ENCODE measurements around the gene SLC2A1. TPM values are rescaled to one million over a fixed set of nuclear protein-coding genes. Genes with fewer than 3 reads are reported as not detected.

SLC2A1 gene
- total RNA-seq (2014; rRNA removed; shearing (Covaris generic)) (45.7 and 66.6 TPM in 2 replicates), total RNA-seq (2022) (78.9 and 93.4 TPM in 2 replicates), Bru-seq, nascent RNA (percentile 90 among the genes with signal in this experiment), BruChase-seq, experiment 1, labeled RNA remaining after a 6-hour chase (percentile 87 among the genes with signal in this experiment), BruChase-seq, experiment 2, labeled RNA remaining after a 2-hour chase (percentile 86 among the genes with signal in this experiment)
- long read RNA-seq, transcript SLC2A1-203 (10 exons, 3,670 nt): major isoform, 60 of 97 reads
- long read RNA-seq, partial matches to known transcripts: 33 of 97 reads
- long read RNA-seq, other reads (novel, unspliced or antisense): 4 of 97 reads

- ChIA-PET POLR2A (interaction anchor here (1.6 kb wide), 1 partner anchor 27 kb away, joined by 3 read pairs; no protein-coding TSS in a partner anchor), CTCF (ENCODE audit: unreplicated experiment) (no interaction called here)
- H2AFZ ChIP-seq (ENCODE audit: low read length): peak within 1 kb of the TSS; percentile 84
- H3K27ac ChIP-seq (ENCODE audit: low read depth, low read length, poor library complexity, severe bottlenecking): peak within 1 kb of the TSS; percentile 66
- H3K4me1 ChIP-seq (ENCODE audit: insufficient read depth, low read length, poor library complexity, severe bottlenecking): peaks cover 72% of the 10 kb centered on the region
- TF ChIP-seq, protein P1, sequence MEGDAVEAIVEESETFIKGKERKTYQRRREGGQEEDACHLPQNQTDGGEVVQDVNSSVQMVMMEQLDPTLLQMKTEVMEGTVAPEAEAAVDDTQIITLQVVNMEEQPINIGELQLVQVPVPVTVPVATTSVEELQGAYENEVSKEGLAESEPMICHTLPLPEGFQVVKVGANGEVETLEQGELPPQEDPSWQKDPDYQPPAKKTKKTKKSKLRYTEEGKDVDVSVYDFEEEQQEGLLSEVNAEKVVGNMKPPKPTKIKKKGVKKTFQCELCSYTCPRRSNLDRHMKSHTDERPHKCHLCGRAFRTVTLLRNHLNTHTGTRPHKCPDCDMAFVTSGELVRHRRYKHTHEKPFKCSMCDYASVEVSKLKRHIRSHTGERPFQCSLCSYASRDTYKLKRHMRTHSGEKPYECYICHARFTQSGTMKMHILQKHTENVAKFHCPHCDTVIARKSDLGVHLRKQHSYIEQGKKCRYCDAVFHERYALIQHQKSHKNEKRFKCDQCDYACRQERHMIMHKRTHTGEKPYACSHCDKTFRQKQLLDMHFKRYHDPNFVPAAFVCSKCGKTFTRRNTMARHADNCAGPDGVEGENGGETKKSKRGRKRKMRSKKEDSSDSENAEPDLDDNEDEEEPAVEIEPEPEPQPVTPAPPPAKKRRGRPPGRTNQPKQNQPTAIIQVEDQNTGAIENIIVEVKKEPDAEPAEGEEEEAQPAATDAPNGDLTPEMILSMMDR (conservative IDR thresholded peaks at IDR 0.05; ENCODE audit: low read length): no peak
- no peak for TF ChIP-seq EZH2phosphoT487 (IDR thresholded peaks at IDR 0.05; ENCODE audit: borderline replicate concordance, low read depth, low read length)
- H3K4me3 ChIP-seq (ENCODE audit: low read depth, low read length, poor library complexity, severe bottlenecking): peak within 1 kb of the TSS; percentile 91
- BruUV-seq (replicated peaks): no TSS peak
- H3K9me2 ChIP-seq (ENCODE audit: insufficient read depth, low read length): no peaks in the 10 kb centered on the region
- DNase-seq (ENCODE audit: low spot score): peak; percentile 96
- intact Hi-C loops (cut with micrococcal nuclease; ENCODE audit: unreplicated experiment): loop anchor here (1.0 to 5.0 kb wide), 4 partner anchors 26 to 191 kb away; partner anchors contain the start of genes C1orf50 and P3H1
- no peaks in the 10 kb centered on the region for H3K9me3 ChIP-seq (ENCODE audit: low read length)
- peaks cover 50% of the 10 kb centered on the region for H3K79me2 ChIP-seq (ENCODE audit: insufficient read depth, low read depth, low read length)
- H3K36me3 ChIP-seq (ENCODE audit: insufficient read depth, low read length): peaks cover 38% of the 10 kb centered on the region
- H4K20me1 ChIP-seq (ENCODE audit: insufficient read depth, low read length): peaks cover 27% of the 10 kb centered on the region
- H3K4me2 ChIP-seq (ENCODE audit: low read length): peak within 1 kb of the TSS; percentile 95
These were observed at the start of gene SLC2A1 for GRCh38 chr1:42958488-42959319. Gene SLC2A1 (minus strand): TSS chr1:42958868. CDS start chr1:42958651, 217 bp downstream.

GRCh38 chr1:43007377-43008114 is 48.9 kb upstream of the SLC2A1 start:
- Histone ChIP-seq H3K79me2 (ENCODE audit: insufficient read depth, low read depth, low read length) (no peaks in the 10 kb centered on the region), H3K4me3 (ENCODE audit: low read depth, low read length, poor library complexity, severe bottlenecking) (no peak overlapping the region), H3K4me1 (ENCODE audit: insufficient read depth, low read length, poor library complexity, severe bottlenecking) (peaks cover 3% of the 10 kb centered on the region), H3K27ac (ENCODE audit: low read depth, low read length, poor library complexity, severe bottlenecking) (no peak overlapping the region), H3K4me2 (ENCODE audit: low read length) (no peak overlapping the region), H3K9me2 (ENCODE audit: insufficient read depth, low read length) (no peaks in the 10 kb centered on the region), H3K9me3 (ENCODE audit: low read length) (no peaks in the 10 kb centered on the region), H4K20me1 (ENCODE audit: insufficient read depth, low read length) (no peaks in the 10 kb centered on the region), H2AFZ (ENCODE audit: low read length) (no peak overlapping the region), H3K36me3 (ENCODE audit: insufficient read depth, low read length) (no peaks in the 10 kb centered on the region)
- DNase-seq (ENCODE audit: low spot score): no peak
- TF ChIP-seq, protein P1 (conservative IDR thresholded peaks at IDR 0.05; ENCODE audit: low read length): no peak
- TF ChIP-seq EZH2phosphoT487 (IDR thresholded peaks at IDR 0.05; ENCODE audit: borderline replicate concordance, low read depth, low read length): no peak
- CTCF ChIA-PET (ENCODE audit: unreplicated experiment): no interaction called here
- intact Hi-C loops (cut with micrococcal nuclease; ENCODE audit: unreplicated experiment): no loop called here
- BruUV-seq (replicated peaks): no TSS peak
- POLR2A ChIA-PET: no interaction called here

Data from OCI-LY7 (cell line).